SK-N-SH (cell line): Measurements from ENCODE around the gene NOTCH1. TPM values are rescaled to one million over a fixed set of nuclear protein-coding genes. Genes with fewer than 3 reads are reported as not detected.

Experiments used
- CTCF ChIA-PET: fragments of 300-600, 350-600 bp; formaldehyde crosslinking; extraction: SDS; loops from one replicate; lab custom pipeline; 2021; lab: Yijun Ruan, JAX
- POLR2A ChIA-PET: fragments of 350-600 bp; sonication (Branson Sonifier 250); formaldehyde crosslinking; extraction: SDS; loops from one replicate; lab custom pipeline; 2020; ENCODE audit warnings: antibody characterized with exemption, inconsistent platforms; lab: Yijun Ruan, JAX
- DNase-seq: peaks from one replicate; pipeline ENCODE4 v3.0.0; 2012
- H2AFZ ChIP-seq: fragments of 200-600 bp; sonication (generic); 2 replicates; pipeline ENCODE4 v1.8.1; 2016; ENCODE audit warnings: antibody characterized with exemption, mild to moderate bottlenecking, low read depth
- H3F3A ChIP-seq: fragments of 200-600 bp; sonication (generic); replicated peaks from 2 replicates; pipeline ENCODE3; 2016; ENCODE audit warnings: antibody characterized with exemption, mild to moderate bottlenecking; ENCODE audit not compliant: insufficient read depth
- H3K27ac ChIP-seq, 2 experiments: fragments of 200-500 bp in 1 of 2; fragments of 200-600 bp in 1 of 2; sonication (Bioruptor generic) in 1 of 2; sonication (generic), shearing (Covaris generic) in 1 of 2; 2 replicates each; pipeline versions ENCODE4 v1.5.1 to v1.6.1; 2014 to 2016; ENCODE audit warnings: low read depth in 2 of 2, inconsistent platforms in 1 of 2, low read length in 1 of 2, mild to moderate bottlenecking in 1 of 2, mixed read lengths in 1 of 2
- H3K27me3 ChIP-seq: fragments of 200-600 bp; sonication (generic), shearing (Covaris generic); 2 replicates; pipeline ENCODE4 v1.6.1; 2016; ENCODE audit warnings: mixed run types; ENCODE audit not compliant: insufficient read depth
- H3K36me3 ChIP-seq, 2 experiments: fragments of 200-500 bp in 1 of 2; fragments of 200-600 bp in 1 of 2; sonication (Bioruptor generic) in 1 of 2; sonication (generic) in 1 of 2; replicated peaks in 1 of 2; 2 replicates each; pipeline versions ENCODE3 to v1.5.1; 2014 to 2016; ENCODE audit warnings: low read length in 1 of 2, mild to moderate bottlenecking in 1 of 2; ENCODE audit not compliant: insufficient read depth in 2 of 2, control insufficient read depth in 1 of 2
- H3K4me1 ChIP-seq, 2 experiments: fragments of 200-500 bp in 1 of 2; fragments of 200-600 bp in 1 of 2; sonication (Bioruptor generic) in 1 of 2; sonication (generic), shearing (Covaris generic) in 1 of 2; 2 replicates each; pipeline versions ENCODE4 v1.5.1 to v1.6.1; 2014 to 2016; ENCODE audit warnings: low read depth in 1 of 2, low read length in 1 of 2, mixed run types in 1 of 2; ENCODE audit not compliant: insufficient read depth in 2 of 2, control insufficient read depth in 1 of 2
- H3K4me2 ChIP-seq: fragments of 200-600 bp; sonication (generic), shearing (Covaris generic); 2 replicates; pipeline ENCODE4 v1.6.1; 2017; ENCODE audit warnings: mixed run types
- H3K4me3 ChIP-seq, 2 experiments: fragments of 200-500 bp in 1 of 2; fragments of 200-600 bp in 1 of 2; sonication (Bioruptor generic) in 1 of 2; sonication (generic), shearing (Covaris generic) in 1 of 2; 2 replicates each; pipeline versions ENCODE4 v1.5.1 to v1.8.1; 2014 to 2016; ENCODE audit warnings: low read depth in 2 of 2, inconsistent platforms in 1 of 2, low read length in 1 of 2, mild to moderate bottlenecking in 1 of 2, mixed read lengths in 1 of 2, moderate library complexity in 1 of 2
- H3K79me2 ChIP-seq: fragments of 200-600 bp; sonication (generic); 2 replicates; pipeline ENCODE4 v1.8.1; 2017; ENCODE audit warnings: mild to moderate bottlenecking; ENCODE audit not compliant: insufficient read depth
- H3K9ac ChIP-seq: fragments of 200-600 bp; sonication (generic); 2 replicates; pipeline ENCODE4 v1.6.1; 2017; ENCODE audit warnings: mixed run types
- H3K9me2 ChIP-seq: fragments of 200-600 bp; sonication (generic); 2 replicates; pipeline ENCODE4 v1.6.1; 2017; ENCODE audit warnings: mixed run types
- H3K9me3 ChIP-seq: fragments of 200-600 bp; sonication (generic); 2 replicates; pipeline ENCODE4 v1.6.1; 2017; ENCODE audit warnings: mixed run types, mild to moderate bottlenecking, moderate library complexity
- H4K20me1 ChIP-seq: fragments of 200-600 bp; sonication (generic); 2 replicates; pipeline ENCODE4 v1.6.1; 2017; ENCODE audit warnings: mild to moderate bottlenecking, mixed run types; ENCODE audit not compliant: insufficient read depth
- EP300 ChIP-seq, 2 experiments: IDR thresholded peaks; 2 replicates each; pipeline versions ENCODE4 v1.4.0 to v1.6.1; 2012; ENCODE audit warnings: borderline replicate concordance in 1 of 2, low read depth in 1 of 2, low read length in 1 of 2
- FOSL2 ChIP-seq: IDR thresholded peaks from 2 replicates; pipeline ENCODE4 v1.4.0; 2012; ENCODE audit warnings: low read depth, mild to moderate bottlenecking, moderate library complexity, borderline replicate concordance
- FOXJ3 ChIP-seq: sonication (generic); formaldehyde crosslinking; IDR thresholded peaks from 2 replicates; pipeline ENCODE4 v1.5.1; 2020; ENCODE audit warnings: mild to moderate bottlenecking, missing genetic modification reagents
- GATA2 ChIP-seq: sonication (generic); formaldehyde crosslinking; IDR thresholded peaks from 2 replicates; pipeline ENCODE4 v1.5.0; 2020; ENCODE audit warnings: mild to moderate bottlenecking, missing genetic modification reagents
- JUND ChIP-seq: IDR thresholded peaks from 2 replicates; pipeline ENCODE4 v1.4.0; 2012
- MEF2A ChIP-seq: IDR thresholded peaks from 2 replicates; pipeline ENCODE4 v1.4.0; 2012; ENCODE audit warnings: low read depth, borderline replicate concordance
- NFIC ChIP-seq: IDR thresholded peaks from 2 replicates; pipeline ENCODE4 v1.4.0; 2012; ENCODE audit warnings: borderline replicate concordance
- POLR2AphosphoS5 ChIP-seq: IDR thresholded peaks from 2 replicates; pipeline ENCODE4 v1.6.1; 2012; ENCODE audit warnings: low read depth, low read length
- RCOR1 ChIP-seq: fragments of 150-350 bp; IDR thresholded peaks from 2 replicates; pipeline ENCODE4 v1.6.1; 2017; ENCODE audit warnings: antibody characterized with exemption, low read length
- RFX5 ChIP-seq: IDR thresholded peaks from 2 replicates; pipeline ENCODE4 v1.6.1; 2012; ENCODE audit warnings: mild to moderate bottlenecking, improper control_type of control experiment, low read length
- SIN3A ChIP-seq: IDR thresholded peaks from 2 replicates; pipeline ENCODE4 v1.6.1; 2012; ENCODE audit warnings: low read depth, mild to moderate bottlenecking, low read length, moderate library complexity, borderline replicate concordance
- SMC3 ChIP-seq: IDR thresholded peaks from 2 replicates; pipeline ENCODE4 v1.6.1; 2012; ENCODE audit warnings: low read depth, low read length, improper control_type of control experiment
- TAF1 ChIP-seq: IDR thresholded peaks from 2 replicates; pipeline ENCODE4 v1.6.1; 2012; ENCODE audit warnings: low read depth, mild to moderate bottlenecking, low read length, moderate library complexity, borderline replicate concordance
- TCF12 ChIP-seq: IDR thresholded peaks from 2 replicates; pipeline ENCODE4 v1.4.0; 2012
- TEAD4 ChIP-seq: IDR thresholded peaks from 2 replicates; pipeline ENCODE4 v1.4.0; 2012; ENCODE audit warnings: mild to moderate bottlenecking, borderline replicate concordance; ENCODE audit not compliant: insufficient read depth
- YY1 ChIP-seq: IDR thresholded peaks from 2 replicates; pipeline ENCODE4 v1.4.0; 2012; ENCODE audit warnings: low read depth, mild to moderate bottlenecking
- WGBS: methylation state at CpG from one replicate; pipeline ENCODE4 v1.1.6; 2017; ENCODE audit warnings: low lambda C conversion rate; 5-methylcytosine and 5-hydroxymethylcytosine counted together
- polyA plus RNA-seq, 3 experiments: library from polyadenylated mRNA; depleted of rRNA; stranded (reverse); fragments of >200 nt; gene quantifications; 2 replicates each; pipeline ENCODE4 v1.2.3, GENCODE V29; 2012
- TF ChIP-seq, protein P1 (sequence below): fragments of 200-600 bp; sonication (generic); IDR thresholded peaks from 2 replicates; pipeline ENCODE4 v1.6.1; 2017; ENCODE audit warnings: antibody characterized with exemption, mild to moderate bottlenecking, moderate library complexity
- TF ChIP-seq, protein P2 (sequence below): fragments of 150-350 bp; IDR thresholded peaks from 2 replicates; pipeline ENCODE4 v1.6.1; 2016; ENCODE audit warnings: mild to moderate bottlenecking, low read depth, low read length
- TF ChIP-seq, protein P3 (sequence below): IDR thresholded peaks from 2 replicates; pipeline ENCODE4; 2012
- TF ChIP-seq, protein P4 (sequence below): fragments of 150-350 bp; IDR thresholded peaks from 2 replicates; pipeline ENCODE4 v1.6.1; 2017; ENCODE audit warnings: antibody characterized with exemption, low read length, low read depth, borderline replicate concordance
- TF ChIP-seq, protein P5 (sequence below): IDR thresholded peaks from 2 replicates; pipeline ENCODE4 v1.4.0; 2012; ENCODE audit warnings: low read depth

Gene NOTCH1
- polyA plus RNA-seq, 1 of the 3 experiments (the other 2 are of a cell fraction): 6.6 TPM

DNA sequence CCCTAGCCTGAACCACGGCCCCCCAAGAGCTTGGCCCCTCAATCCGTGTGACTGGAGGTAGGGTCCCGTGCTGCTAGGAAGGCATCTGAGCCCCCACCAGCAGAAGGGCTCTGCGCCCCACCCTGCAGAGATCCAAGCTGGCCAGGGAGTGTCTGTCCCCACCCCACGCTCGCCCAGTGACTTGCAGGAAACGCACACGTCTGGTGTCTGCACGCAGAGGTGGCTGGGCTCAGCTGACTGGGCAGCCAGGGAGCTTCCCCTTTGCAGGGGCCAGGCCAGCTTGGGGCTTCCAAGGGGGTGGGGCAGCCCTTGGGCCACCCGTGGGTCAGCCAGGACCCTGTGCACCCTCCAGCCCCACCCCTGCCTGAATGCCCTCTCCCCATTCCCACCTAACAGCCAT lies 24.3 kb downstream of the NOTCH1 start:
- Histone ChIP-seq H3K4me2 (no peak overlapping the region), H4K20me1 (peaks cover 13% of the 10 kb centered on the region; the same call in 1 of the 2 replicates), H3K9me2 (no peaks in the 10 kb centered on the region), H3K4me3 (no peak overlapping the region), H3K9me3 (no peaks in the 10 kb centered on the region), H3K27ac (no peak overlapping the region), H3K36me3 (peaks cover 0 to 28% of the 10 kb centered on the region in 2 experiments), H3K79me2 (no peaks in the 10 kb centered on the region), H3K9ac (no peak overlapping the region), H3K4me1 (peaks cover 0 to 3% of the 10 kb centered on the region in 2 experiments; a peak in 1 of 4 replicates), H2AFZ (no peak overlapping the region), H3K27me3 (no peaks in the 10 kb centered on the region), H3F3A (no peaks in the 10 kb centered on the region)
- TF ChIP-seq NFIC (no peak), TAF1 (no peak), SIN3A (no peak), TEAD4 (no peak), POLR2AphosphoS5 (no peak), FOXJ3 (no peak), SMC3 (no peak), JUND (no peak), TCF12 (no peak), RFX5 (no peak), RCOR1 (no peak), YY1 (no peak), EP300 (IDR thresholded peaks at IDR 0.05; ENCODE audit: borderline replicate concordance in 1 of 2, low read depth in 1 of 2, low read length in 1 of 2) (no peak)
- TF ChIP-seq, protein P1, sequence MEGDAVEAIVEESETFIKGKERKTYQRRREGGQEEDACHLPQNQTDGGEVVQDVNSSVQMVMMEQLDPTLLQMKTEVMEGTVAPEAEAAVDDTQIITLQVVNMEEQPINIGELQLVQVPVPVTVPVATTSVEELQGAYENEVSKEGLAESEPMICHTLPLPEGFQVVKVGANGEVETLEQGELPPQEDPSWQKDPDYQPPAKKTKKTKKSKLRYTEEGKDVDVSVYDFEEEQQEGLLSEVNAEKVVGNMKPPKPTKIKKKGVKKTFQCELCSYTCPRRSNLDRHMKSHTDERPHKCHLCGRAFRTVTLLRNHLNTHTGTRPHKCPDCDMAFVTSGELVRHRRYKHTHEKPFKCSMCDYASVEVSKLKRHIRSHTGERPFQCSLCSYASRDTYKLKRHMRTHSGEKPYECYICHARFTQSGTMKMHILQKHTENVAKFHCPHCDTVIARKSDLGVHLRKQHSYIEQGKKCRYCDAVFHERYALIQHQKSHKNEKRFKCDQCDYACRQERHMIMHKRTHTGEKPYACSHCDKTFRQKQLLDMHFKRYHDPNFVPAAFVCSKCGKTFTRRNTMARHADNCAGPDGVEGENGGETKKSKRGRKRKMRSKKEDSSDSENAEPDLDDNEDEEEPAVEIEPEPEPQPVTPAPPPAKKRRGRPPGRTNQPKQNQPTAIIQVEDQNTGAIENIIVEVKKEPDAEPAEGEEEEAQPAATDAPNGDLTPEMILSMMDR: no peak
- TF ChIP-seq, protein P2, sequence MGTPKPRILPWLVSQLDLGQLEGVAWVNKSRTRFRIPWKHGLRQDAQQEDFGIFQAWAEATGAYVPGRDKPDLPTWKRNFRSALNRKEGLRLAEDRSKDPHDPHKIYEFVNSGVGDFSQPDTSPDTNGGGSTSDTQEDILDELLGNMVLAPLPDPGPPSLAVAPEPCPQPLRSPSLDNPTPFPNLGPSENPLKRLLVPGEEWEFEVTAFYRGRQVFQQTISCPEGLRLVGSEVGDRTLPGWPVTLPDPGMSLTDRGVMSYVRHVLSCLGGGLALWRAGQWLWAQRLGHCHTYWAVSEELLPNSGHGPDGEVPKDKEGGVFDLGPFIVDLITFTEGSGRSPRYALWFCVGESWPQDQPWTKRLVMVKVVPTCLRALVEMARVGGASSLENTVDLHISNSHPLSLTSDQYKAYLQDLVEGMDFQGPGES: no peak
- ChIA-PET POLR2A (no interaction called here), CTCF (interaction anchor here (0.6 to 1.8 kb wide), 2 partner anchors 33 to 36 kb away, joined by 3 to 7 read pairs; no protein-coding TSS in a partner anchor)
- 14% methylated on average over 1 of the region's 10 CpGs for WGBS
- DNase-seq: no peak

DNA sequence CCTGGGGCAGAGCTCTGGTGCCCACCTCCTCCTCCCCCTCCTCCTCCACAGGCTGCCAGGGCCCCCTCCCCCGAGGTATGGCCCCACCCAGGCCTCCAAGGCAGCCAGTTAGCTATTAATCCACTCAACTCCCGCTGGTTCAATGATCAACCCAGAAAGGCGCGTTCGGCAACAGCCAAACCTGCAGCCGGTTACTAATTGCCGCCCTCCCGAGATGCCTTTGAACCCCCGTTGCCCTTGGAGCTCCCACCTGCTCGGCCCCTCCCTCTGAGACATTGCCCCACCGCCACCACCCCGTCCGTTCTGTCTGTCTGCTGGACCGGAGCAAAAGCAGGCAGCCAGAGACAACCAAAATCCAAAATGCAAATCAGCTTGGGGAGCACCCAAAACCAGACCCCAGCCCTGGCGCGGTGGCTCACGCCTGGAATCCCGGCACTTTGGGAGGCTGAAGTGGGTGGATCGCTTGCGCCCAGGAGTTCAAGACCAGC lies 25.8 kb downstream of the NOTCH1 start:
- TF ChIP-seq GATA2 (CRISPR knock-in tag) (no peak), FOSL2 (no peak), EP300 (IDR thresholded peaks at IDR 0.05; ENCODE audit: borderline replicate concordance in 1 of 2, low read depth in 1 of 2, low read length in 1 of 2) (no peak), MEF2A (no peak), SMC3 (no peak), FOXJ3 (no peak)
- TF ChIP-seq, protein P3, sequence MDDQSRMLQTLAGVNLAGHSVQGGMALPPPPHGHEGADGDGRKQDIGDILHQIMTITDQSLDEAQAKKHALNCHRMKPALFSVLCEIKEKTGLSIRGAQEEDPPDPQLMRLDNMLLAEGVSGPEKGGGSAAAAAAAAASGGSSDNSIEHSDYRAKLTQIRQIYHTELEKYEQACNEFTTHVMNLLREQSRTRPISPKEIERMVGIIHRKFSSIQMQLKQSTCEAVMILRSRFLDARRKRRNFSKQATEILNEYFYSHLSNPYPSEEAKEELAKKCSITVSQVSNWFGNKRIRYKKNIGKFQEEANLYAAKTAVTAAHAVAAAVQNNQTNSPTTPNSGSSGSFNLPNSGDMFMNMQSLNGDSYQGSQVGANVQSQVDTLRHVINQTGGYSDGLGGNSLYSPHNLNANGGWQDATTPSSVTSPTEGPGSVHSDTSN: no peak
- TF ChIP-seq, protein P1: no peak
- TF ChIP-seq, protein P4, sequence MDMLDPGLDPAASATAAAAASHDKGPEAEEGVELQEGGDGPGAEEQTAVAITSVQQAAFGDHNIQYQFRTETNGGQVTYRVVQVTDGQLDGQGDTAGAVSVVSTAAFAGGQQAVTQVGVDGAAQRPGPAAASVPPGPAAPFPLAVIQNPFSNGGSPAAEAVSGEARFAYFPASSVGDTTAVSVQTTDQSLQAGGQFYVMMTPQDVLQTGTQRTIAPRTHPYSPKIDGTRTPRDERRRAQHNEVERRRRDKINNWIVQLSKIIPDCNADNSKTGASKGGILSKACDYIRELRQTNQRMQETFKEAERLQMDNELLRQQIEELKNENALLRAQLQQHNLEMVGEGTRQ: no peak
- TF ChIP-seq, protein P5, sequence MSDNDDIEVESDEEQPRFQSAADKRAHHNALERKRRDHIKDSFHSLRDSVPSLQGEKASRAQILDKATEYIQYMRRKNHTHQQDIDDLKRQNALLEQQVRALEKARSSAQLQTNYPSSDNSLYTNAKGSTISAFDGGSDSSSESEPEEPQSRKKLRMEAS: no peak
- Histone ChIP-seq H3K4me1 (peaks cover 0 to 3% of the 10 kb centered on the region in 2 experiments; a peak in 1 of 4 replicates), H3K4me3 (no peak overlapping the region), H3K27me3 (no peaks in the 10 kb centered on the region), H3K79me2 (no peaks in the 10 kb centered on the region), H3K27ac (no peak overlapping the region), H4K20me1 (peaks cover 6% of the 10 kb centered on the region; the same call in 1 of the 2 replicates), H3K9me2 (no peaks in the 10 kb centered on the region), H2AFZ (no peak overlapping the region), H3K36me3 (peaks cover 0 to 31% of the 10 kb centered on the region in 2 experiments), H3K9ac (no peak overlapping the region), H3K4me2 (no peak overlapping the region), H3F3A (no peaks in the 10 kb centered on the region), H3K9me3 (no peaks in the 10 kb centered on the region)
- DNase-seq: no peak
- WGBS: 65% methylated on average over 20 of the region's 20 CpGs
- ChIA-PET CTCF (interaction anchor here (1.2 to 1.8 kb wide), 3 partner anchors 10 to 151 kb away, joined by 3 to 6 read pairs (median 4); no protein-coding TSS in a partner anchor), POLR2A (no interaction called here)
